Right hindlimb (tissue), 1 donor: ENCODE data around the gene GABRR2.
A peak's percentile ranks its signal among the peaks of the same experiment; 100 is the strongest.

Source experiments
- DNase-seq: peaks from one replicate; pipeline ENCODE4 v3.0.0-alpha.2; 2018

The GABRR2 gene

DNA sequence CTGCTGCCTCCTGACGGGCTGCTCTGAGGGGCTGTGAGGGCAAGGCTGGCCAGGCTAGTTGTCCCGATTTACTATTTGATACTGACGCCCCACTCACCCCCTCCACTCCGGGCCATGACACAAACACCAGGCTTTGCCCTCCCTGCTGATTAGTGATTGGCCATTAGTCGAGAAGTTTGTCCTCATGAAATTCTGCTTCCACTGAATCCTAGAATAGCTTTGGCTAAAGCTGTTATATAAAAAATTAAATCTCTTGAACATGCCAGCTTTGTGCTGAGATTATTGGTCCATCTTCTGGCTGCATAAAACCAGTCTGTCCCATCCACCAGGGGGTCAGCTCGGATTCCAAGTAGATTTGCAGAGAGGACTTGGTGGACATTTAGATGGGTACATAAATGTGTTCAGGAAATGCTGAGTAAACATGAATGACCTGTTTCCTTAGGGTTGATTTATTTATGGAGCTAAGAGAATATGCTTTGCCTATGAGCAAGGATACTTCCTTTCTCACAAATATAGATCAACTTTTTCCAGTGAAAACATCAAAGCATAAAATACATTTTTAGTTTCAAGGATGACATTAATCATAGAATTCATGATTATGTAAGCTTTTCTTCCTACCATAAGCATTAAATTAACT, at the start of gene GABRR2:
TSS of gene GABRR2 (minus strand) at position 51 of the 637 bp plus-strand sequence. CDS start 134 bp downstream, outside the sequence.
- no peak for DNase-seq

DNA sequence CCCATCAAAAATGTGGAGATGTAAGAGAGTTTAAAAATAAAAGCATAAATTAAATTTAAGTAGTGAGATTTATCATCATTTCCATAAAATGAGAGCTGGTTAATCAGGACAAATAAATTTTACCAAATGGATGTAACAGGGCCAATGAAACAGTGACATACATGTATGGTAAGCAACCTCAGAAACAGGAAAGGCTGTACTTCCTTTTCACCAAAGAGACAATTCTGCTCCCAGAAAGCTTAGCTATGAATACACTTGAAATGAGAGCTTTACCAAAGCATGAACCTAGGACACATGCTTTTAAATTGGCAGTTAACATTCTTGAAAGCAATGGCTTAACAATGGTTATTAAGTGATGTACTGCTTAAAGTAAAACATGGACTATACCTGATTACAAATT, 49.5 kb upstream of the GABRR2 start:
- DNase-seq = no peak

DNA sequence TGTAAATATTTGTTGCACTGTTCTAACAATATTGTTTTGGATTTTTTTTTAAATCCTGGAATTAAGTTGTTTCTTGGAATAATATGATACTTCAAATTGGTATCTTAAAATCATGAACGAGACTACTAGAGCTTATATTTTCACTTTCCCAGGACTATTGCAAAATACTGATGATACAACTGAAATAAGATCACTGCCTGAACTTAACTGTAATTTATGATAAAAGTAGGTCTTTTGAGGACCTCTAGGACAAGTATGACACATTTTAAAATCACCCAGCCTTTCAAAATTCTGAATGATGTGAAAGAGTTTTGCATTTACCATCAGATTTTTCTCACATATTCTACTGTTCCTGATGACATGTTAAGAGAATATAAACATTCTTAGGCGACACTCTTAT, 46.1 kb upstream of the GABRR2 start:
- no peak for DNase-seq

DNA sequence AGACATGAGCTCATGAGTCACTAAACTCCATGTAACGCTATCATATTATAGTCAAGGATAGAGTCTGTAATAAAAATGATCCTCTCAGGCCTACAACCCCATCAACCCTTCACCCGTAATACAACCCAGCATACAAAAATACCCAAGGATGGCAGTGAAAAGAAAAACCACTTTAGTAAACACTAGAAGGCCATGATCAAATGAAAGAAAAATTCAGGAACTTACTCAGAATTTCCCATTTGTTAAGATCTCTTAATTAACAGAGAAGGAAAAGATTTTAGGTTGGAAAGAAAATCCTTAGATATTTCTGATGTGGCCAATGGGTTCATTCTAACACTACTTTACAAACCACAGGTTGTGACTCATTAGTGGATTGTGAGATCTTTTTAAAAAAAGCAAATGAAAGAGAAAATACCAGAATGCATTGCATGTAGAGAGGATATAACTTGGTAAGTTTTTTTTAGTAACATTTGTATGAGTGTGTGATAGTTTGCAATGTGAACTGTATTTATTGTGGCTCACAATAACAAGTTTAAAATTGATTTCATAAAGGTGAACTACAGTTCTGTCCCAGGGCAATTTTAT, 45.4 kb upstream of the GABRR2 start:
- DNase-seq = no peak

DNA sequence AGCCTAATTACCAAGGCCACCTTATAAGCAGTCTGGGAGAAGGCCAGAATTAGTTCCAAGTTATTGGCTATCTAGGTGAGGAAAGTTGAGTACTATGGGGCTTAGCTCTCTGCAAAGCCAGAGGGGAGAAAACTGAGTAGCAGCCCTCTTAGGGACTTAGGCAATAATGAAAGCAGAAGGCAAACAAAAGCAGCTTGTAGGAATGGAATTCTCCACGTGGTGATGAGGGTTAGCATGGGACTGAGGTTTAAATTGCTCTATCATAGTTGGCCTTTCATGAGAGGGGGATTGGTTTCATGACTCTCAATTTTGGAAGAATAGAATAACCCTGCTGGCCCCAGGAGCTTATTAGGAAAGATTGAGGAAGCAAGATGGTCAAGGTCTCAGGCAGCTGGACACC, 44.5 kb upstream of the GABRR2 start:
- no peak for DNase-seq

DNA sequence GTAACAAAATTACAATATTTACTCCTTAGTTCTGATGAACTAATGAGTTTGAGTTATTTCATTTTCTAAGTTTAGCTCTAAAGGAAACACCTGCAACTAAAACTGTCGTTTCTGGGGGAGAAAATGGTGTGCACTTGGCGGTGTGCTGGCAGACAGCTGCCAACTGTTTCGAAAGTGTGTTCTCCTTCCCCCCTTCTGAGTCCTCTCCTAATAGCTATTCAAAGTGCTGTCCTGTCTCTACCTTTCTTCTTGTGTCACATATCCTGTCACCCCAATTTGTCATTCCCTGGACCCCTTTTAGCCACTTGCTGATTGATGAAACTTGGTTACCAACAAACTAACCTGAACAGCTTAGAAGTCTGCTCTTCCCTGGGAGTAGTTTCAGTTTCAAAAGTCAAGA, 42.3 kb upstream of the GABRR2 start:
- DNase-seq = no peak

DNA sequence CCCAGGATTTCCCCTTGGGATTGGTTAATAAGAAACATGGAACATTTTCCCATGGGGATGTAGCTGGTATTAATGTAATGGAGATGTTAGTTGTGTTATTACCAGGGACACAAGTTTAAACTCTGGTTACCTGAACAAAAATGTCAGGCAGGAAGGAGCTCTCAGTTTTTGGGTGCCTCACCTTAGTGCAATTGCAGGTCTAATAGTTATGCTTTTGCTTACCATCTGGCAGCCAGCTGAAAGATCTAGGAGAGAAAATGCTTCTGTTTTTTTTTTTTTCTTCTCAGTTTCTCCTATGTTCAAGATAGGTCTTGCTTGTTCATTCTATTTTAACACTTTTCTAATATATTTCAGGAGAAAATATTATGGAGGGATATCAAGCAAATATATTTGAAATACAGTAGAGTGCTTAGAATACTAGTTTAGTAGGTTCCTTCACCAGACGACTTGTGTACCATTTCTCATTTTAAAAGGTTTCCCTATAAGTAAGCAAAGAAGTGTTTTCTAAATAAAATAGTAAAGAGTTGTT, 41.6 kb upstream of the GABRR2 start:
- DNase-seq = no peak

DNA sequence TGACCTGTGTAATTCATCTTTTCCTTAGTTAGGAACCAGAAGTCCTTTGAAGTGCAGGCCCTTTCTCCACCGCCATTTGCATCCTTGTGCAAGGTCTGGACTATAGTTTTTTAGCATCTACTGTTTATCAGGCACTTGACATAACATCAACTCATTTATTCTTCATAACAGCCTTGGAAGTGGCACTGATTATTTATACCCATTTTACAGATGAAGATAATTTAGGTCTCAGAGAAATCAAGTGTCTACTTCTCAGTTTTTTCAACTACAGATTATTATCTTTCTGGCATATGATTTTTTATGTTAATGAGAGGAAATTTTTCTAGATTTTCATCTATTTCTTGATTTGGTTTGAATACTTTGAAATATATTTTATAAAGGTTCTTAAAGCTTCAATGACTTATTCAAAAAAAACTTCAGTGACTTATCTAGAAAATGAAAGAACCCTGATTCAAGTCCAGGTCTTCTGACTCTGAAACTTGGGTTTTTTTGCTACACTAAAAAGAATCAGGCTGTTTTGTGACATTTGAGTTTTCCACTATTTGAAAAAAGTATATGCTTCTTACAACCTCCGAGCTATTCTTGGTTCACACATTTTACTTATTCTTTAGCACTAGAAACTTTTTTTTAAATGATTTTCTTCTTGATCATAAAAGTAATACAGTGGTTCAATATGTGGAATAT, 40.6 kb upstream of the GABRR2 start:
- DNase-seq = no peak

DNA sequence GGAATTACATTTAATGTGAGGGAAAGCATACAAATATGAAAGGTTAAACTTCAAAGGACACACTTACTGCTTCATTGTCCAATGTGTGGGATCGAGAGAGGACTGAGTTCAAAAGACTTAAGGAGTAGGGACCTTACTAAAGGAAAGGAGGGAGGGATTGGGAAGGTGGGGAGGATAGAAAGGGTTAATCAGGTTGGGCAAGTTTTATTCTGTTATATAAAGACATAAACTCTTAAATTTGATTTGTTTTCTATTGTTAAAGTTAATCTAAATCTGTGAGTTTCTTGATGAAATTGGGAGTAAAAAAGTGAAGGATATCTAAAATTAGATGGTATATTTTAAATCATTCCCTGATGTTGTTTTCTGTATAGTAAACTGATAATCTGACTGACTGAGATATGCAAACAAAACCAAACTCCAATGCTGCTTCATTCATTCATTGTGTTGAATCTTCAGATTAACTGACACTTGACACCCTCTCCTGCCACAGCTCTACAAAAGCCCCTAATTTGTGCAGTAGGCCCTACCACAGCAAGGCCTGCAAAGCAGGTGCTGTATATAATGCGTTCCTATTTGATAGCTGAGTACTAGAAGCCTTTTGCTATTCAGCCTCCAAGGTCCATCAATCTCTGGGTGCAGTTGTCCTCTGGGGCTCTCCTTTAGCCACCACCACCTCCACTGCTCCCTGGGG, 38.7 kb upstream of the GABRR2 start:
- no peak for DNase-seq

DNA sequence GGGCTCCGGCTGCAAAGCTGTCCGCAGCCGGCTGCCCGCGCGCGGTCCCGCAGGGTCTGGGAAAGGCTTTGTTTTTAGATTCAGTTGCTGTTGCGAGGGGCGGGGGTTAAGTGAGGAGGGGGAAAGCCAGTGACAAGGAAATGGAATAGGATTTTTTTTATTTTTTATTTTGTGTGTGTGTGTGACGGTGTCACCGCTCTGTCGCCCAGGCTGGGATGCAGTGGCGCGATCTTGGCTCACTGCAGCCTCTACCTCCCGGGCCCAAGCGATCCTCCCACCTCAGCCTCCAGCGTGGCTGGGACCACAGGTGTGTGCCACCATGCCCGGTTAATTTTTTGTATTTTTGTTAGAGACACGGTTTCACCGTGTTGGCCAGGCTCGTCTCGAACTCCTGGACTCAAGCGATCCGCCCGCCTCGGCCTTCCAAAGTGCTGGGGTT, 38.0 kb upstream of the GABRR2 start:
- DNase-seq = no peak

DNA sequence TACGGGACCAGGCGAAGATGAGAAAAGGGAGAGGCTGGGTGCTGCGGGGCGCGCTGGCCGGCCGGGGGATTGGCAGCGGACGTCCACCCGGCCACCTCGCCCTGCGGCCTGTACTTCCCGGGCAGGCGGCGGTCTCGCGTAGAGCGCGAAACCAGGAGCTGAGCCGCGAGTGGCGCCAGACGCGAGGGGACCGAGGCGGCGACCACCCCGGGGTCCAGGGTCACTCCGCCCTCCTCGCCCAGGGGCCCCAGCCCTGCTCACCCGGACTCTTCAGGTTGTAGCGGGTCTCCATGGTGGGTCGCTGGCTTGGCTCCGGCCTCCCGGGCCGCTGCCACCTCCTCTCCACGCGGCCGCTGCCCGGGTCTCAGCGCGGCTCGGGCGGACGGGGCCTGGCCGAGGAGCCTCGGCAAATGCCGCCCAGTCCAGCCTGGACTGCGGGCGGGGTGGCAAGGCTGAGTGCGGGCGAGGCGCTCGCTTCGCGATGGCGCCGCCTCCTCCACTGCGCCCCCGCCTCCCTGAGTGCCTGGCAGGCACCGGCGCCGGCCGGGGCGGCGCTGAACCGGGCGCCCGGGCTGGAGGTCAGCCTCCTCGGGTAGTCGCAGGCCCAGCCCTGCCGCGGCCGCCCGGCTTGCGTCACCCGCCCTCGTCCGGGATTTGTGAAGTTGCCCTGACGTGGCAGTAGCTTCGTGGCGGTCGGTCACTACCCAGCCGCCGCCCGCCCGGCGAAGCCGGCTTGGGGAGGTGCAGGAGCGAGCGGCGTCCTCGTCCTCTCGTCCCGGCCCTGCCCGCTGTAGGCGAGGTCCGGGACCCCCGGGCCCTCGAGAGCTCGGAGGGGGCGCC, 37.4 kb upstream of the GABRR2 start, which contains the start of gene UBE2J1:
TSS of gene UBE2J1 (minus strand) at position 445 of the 840 bp plus-strand sequence. CDS start at position 292, 153 bp downstream.
- peak; percentile 95 for DNase-seq

DNA sequence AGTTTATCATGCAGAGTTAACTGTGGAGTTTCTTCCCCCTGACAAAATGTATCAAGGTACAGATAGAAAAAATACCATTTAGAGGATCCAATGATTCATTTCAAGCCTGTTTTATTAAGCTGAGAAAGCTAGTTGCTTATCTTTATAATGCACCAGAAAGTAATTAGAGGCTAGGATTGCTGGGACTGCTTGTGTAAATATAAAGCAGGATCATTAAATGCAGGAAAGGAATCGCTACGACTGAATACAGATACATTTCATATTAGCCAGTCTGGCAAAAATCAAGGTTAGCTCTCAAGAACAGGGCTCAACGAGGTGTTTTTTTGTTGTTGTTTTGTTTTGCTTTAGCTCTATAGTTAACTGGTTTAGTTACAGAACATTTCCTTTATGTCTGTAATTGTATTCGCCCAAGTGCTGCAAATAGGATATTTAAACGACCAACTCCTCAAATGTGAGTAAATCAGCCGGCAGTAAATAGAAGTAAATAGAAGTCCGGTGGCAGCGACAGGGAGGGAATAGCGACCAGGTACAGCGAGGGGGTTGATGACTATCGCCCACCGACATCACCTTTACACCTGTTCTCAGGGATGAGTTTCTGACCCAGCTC, 36.7 kb upstream of the GABRR2 start:
- DNase-seq = no peak

DNA sequence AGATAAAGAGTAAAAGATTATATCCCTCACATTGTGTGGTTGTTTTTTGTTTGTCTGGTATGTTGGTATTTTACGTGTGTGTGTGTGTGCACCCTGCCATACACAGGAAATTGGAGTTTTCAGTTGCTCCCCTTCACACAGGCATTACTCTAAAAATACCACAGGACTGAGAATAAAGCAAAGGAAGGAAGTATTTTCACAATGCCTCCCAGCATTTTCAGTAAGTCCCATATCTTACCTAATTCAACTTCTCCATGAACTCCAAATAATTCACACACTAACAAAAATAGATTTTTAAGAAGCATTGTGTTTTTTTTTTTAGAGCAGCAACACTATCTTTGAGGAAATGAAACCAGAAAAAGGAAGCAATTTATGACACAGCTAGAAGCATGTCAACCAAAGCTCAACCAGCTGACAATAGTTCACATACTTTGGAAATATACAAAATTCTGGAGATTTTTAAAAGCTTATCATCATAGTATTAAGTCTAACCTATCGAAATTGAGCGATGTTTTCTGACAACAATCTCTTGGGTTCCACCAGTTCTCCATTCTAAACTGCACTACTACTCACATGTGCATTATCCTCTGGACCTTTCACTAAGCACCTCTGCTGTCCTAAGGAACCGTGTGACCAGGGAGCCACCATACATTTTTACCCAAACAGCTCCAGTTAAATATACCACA, 35.3 kb upstream of the GABRR2 start:
- DNase-seq = no peak

DNA sequence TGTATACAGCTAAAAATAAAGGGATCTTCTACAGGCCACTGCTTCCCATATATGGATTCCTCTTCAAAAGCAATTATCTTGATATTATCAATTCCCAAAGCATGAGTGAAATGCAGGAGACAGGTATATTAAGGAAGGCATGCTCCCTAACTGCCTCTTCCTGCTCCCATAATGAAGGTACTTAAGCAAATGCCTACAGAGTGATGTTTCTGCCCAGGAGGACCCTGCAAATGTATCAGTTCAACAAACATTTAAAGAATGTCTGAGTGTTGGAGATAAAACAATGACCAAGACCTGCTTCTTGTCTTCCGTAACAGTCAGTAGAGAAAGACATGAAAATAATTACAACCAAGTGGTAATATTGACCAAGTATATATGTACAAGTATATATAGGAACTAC, 33.3 kb upstream of the GABRR2 start:
- DNase-seq = no peak

DNA sequence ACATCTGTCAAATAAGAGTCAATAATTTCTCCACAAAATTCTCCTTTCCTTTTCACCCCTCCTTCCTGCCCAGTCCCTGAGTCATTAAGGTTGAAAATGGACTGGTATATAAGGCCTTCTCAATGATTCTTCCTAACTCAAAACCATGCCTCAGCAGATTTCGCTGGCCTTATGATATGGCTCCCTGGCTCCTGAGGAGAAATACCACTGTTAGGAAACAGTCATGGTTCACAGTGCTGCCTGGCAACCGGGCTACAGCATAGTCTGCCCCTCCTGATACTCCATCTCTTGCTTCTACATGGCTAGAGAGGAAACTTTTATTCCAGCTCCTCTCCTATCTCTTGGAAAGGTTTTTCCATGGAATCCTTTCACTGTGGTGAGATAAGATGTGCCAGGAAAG, 32.7 kb upstream of the GABRR2 start:
- DNase-seq = no peak

DNA sequence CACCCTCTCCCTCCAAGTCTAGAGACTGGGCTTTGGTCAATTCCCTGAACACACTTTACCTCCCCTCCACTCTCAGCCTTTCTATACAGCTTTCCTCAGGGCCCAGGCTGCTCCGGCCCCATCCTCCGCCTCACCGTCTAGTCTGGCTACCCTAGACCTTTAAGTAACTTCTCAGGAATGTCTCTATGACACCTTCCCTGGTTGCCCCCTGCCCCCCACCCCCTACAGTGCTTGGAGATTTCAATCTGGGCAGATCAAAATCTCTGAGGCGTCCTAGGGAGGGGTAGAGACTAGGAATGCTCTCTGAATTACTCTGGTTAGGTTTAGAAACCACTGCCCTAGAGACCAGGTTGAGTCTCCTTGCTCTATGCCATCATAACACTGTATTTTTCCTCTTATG, 31.3 kb upstream of the GABRR2 start:
- DNase-seq = no peak

DNA sequence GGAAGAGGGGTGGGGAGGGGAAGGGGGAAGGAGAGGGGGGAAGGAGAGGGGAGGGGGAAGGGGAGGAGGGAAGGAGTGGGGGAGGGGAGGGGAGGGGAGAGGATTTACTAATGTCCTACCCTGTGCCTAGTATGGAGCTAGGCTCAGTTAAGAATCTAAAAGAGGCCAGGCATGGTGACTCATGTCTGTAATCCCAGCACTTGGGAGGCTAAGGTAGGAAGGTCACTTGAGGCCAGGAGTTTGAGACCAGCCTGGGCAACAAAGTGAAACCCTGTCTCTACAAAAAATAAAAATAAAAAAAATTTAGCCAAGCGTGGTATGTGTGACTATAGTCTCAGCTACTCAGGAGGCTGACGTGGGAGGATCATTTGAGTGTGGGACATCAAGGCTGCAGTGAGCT, 24.5 kb upstream of the GABRR2 start:
- DNase-seq = no peak

DNA sequence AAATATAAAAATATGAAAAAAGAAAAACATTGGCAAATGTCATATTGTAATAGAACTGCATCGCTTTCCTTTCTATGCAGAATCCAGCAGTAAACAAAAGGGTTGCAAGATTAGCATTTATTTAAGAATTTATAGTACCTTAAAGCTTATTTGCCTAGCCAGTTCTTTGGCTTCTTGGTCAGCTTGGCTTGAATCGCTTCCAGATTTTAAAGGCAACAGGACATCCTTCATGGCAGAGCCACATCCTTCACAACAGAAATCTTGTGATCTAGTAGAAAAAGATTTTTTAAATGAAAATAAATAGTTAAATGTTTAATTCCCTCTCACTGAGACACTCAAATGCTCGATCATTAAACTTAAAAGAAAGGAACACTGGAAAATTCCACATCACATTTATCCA, 20.1 kb upstream of the GABRR2 start:
- no peak for DNase-seq

DNA sequence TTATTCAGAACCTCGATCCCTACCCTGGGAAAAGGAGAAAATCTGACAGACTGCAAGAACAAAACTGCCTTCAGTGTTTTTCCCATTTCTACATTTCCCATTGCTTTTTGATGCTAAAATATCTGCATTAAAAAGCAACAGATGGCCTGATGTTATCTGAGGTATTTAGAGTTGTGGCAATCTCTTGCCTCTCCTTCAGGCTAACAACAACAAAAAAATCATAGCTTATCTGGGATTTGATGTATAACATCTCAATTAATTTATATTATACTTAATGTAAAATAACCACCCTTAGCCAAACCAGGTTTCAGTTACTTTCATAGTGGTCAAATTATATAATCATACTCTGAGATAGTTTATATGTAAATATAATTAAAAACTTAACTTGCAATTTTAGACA, 15.8 kb upstream of the GABRR2 start:
- no peak for DNase-seq

DNA sequence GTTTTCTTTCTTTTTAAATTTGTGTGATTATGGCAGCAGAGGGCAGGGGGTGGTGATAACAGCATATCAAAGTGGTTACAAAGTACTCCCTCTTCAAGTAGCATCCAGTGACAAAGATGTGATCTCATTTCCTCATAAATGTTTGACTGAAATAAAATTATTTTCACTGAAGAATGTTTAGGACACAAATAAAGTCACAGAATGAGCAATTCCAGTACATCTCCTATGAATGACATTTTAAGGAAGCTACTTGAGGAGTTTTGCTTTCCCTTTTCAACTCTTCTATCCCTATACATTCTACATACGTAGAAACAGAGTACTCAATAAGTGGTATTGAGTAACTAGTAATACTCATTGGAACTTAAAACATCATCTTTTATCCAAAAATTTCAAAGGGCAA, 13.9 kb upstream of the GABRR2 start:
- no peak for DNase-seq

DNA sequence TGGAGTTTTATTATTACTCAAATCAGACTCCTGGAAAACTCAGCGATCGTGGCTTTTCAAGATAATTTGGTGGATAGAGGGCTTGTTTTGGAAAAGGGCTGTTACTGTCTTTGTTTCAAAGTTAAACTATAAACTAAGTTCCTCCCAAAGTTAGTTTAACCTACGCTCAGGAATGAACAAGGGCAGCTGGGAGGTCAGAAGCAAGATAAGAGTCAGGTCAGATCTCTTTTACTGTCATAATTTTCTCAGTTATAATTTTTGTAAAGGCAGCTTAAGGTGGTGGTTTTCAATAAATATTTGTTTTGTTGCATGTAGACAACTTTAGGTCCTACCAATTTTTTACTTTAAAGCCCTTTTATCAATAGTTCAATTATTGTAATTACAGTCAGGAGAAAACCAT, 9.2 kb upstream of the GABRR2 start:
- DNase-seq = no peak
